Measurements from ENCODE around the gene SLC10A1.

The SLC10A1 gene

DNA sequence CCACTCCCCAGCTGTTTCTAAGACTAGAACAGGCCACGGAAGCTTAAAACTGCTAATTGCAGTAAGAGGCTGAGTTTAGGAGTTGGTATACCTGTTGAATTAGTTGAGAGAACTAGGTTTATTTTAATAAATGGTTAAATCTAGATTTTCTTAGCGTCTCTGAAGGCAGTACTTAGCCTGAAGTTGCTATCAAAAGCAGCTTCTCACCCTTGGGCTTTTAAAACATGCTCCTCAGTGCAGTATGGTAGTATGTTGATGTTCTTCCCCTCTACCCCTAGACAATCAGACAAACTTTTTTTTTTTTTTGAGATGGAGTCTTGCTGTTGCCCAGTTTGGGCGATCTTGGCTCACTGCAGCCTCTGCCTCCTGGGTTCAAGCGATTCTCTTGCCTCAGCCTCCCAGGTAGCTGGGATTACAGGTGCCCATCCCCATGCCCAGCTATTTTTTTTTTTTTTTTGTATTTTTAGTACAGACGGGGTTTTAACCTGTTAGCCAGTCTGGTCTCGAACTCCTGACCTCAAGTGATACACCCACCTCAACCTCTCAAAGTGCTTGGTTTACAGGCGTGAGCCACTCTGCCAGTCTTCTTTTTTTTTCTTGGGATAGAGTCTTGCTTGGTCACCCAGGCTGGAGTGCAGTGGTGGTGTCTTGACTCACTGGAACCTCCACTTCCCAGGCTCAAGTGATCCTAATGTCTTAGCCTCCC lies 23.3 kb downstream of the SLC10A1 start:
- H3K36me3 ChIP-seq (ENCODE audit: insufficient read depth, low read length) = peaks cover 93% of the 10 kb centered on the region
- H3K4me3 ChIP-seq (ENCODE audit: low read length) = no peak overlapping the region
- no peak overlapping the region for H2AFZ ChIP-seq (ENCODE audit: low read depth, low read length)
- H3K4me1 ChIP-seq (ENCODE audit: insufficient read depth, low read length) = peaks cover 11% of the 10 kb centered on the region
- H3K9me3 ChIP-seq (ENCODE audit: low read length) = no peaks in the 10 kb centered on the region
- no peaks in the 10 kb centered on the region for H3K27me3 ChIP-seq (ENCODE audit: insufficient read depth, low read length)

DNA sequence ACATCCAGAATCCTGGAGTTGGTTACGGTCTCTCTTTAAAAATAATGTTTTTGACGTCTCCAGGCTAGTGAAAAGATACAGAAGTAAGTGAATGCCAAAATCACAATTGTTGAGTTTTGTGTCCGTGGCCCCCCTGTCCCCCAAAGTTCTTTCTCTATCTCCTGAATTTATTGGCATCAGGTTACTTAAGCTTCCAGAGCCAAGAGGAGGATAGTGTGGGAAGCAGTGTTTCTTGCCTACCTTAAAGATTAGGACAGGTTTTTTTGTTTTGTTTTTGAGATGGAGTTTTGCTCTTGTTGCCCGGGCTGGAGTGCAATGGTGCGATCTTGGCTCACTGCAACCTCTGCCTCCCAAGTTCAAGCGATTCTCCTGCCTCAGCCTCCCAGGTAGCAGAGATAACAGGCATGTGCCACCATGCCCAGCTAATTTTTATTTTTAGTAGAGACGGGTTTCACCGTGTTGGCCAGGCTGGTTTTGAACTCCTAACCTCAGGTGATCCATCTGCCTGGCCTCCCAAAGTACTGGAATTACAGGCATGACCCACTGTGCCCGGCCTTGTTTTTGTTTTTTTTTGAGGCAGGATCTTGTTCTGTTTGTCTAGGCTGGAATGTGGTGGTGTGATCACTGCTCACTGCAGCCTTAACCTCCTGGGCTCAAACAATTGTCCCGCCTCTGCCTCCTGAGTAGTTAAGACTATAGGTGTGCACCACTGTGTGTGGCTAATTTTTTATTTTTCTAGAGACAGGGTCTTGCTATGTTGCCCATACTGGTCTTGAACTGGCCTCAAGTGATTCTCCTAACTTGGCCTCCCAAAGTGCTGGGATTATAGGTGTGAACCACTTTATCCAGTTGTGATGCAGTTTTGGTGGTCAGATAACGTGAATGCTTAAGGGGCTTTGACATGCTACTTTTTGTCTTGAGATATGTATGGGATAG lies 24.7 kb downstream of the SLC10A1 start:
- Histone ChIP-seq H3K9me3 (ENCODE audit: low read length) (no peaks in the 10 kb centered on the region), H3K36me3 (ENCODE audit: insufficient read depth, low read length) (peaks cover 92% of the 10 kb centered on the region), H2AFZ (ENCODE audit: low read depth, low read length) (no peak overlapping the region)

DNA sequence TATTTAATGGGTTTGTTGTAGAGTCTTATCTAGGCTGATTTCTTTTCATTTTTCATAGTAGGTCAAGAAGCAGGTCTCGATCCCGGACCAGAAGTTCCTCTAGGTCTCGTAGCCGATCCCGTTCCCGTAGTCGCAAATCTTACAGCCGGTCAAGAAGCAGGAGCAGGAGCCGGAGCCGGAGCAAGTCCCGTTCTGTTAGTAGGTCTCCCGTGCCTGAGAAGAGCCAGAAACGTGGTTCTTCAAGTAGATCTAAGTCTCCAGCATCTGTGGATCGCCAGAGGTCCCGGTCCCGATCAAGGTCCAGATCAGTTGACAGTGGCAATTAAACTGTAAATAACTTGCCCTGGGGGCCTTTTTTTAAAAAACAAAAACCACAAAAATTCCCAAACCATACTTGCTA lies 25.9 kb downstream of the SLC10A1 start:
- Histone ChIP-seq H2AFZ (ENCODE audit: low read depth, low read length) (no peak overlapping the region), H3K36me3 (ENCODE audit: insufficient read depth, low read length) (peaks cover 81% of the 10 kb centered on the region)

More for the DNA sequence above, 24.7 kb downstream of the SLC10A1 start:
- Histone ChIP-seq H3K27me3 (ENCODE audit: insufficient read depth, low read length) (no peaks in the 10 kb centered on the region), H3K4me1 (ENCODE audit: insufficient read depth, low read length) (peaks cover 19% of the 10 kb centered on the region), H3K4me3 (ENCODE audit: low read length) (no peak overlapping the region)

DNA sequence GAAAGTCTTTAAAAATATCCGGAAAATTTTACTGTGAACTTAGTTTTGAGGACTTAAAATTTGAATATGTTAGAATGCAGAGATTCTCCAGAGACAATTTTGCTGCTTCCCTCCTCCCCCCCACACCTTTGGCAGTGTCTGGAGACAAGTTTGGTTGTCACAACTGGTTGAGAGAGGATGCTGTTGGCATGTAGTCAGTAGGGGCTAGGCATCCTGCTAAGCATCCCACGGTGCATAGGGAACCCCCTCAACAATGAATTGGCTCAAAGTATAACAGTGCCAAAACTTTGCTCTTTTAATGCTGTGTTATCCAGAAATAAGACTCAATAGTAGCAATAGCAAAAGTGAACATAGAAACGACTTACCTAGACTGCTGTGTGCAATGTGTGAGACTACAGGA lies 26.5 kb downstream of the SLC10A1 start:
- H3K36me3 ChIP-seq (ENCODE audit: insufficient read depth, low read length) = peaks cover 75% of the 10 kb centered on the region
- H3K27me3 ChIP-seq (ENCODE audit: insufficient read depth, low read length) = no peaks in the 10 kb centered on the region
- no peak overlapping the region for H2AFZ ChIP-seq (ENCODE audit: low read depth, low read length)
- H3K4me3 ChIP-seq (ENCODE audit: low read length) = no peak overlapping the region
- H3K4me1 ChIP-seq (ENCODE audit: insufficient read depth, low read length) = peaks cover 21% of the 10 kb centered on the region
- no peaks in the 10 kb centered on the region for H3K9me3 ChIP-seq (ENCODE audit: low read length)

More for the DNA sequence above, 25.9 kb downstream of the SLC10A1 start:
- no peaks in the 10 kb centered on the region for H3K9me3 ChIP-seq (ENCODE audit: low read length)
- H3K27me3 ChIP-seq (ENCODE audit: insufficient read depth, low read length) = no peaks in the 10 kb centered on the region
- H3K4me3 ChIP-seq (ENCODE audit: low read length) = no peak overlapping the region
- H3K4me1 ChIP-seq (ENCODE audit: insufficient read depth, low read length) = peaks cover 21% of the 10 kb centered on the region

DNA sequence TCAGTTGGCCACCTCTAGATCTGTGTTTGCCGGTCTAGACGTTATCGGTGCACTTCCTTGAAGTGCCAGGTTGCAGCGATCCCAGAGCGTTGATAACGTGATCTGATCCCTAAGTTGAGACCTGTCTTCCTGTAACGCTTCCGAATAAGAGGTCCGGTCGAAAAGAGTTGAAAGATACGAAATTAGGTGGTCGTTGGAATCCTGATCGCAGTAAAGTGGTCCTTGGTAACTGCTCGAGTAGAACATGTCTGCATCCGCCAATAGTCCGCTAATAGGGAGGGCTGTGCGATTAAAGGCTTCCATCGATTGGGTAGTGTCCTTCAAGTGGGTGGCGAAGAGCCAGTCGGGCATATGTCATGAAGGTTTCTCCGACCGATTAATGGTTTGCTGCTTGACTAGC lies 27.4 kb downstream of the SLC10A1 start:
- Histone ChIP-seq H2AFZ (ENCODE audit: low read depth, low read length) (no peak overlapping the region), H3K4me3 (ENCODE audit: low read length) (no peak overlapping the region), H3K9me3 (ENCODE audit: low read length) (no peaks in the 10 kb centered on the region), H3K36me3 (ENCODE audit: insufficient read depth, low read length) (peaks cover 67% of the 10 kb centered on the region), H3K27me3 (ENCODE audit: insufficient read depth, low read length) (no peaks in the 10 kb centered on the region), H3K4me1 (ENCODE audit: insufficient read depth, low read length) (peaks cover 21% of the 10 kb centered on the region)

DNA sequence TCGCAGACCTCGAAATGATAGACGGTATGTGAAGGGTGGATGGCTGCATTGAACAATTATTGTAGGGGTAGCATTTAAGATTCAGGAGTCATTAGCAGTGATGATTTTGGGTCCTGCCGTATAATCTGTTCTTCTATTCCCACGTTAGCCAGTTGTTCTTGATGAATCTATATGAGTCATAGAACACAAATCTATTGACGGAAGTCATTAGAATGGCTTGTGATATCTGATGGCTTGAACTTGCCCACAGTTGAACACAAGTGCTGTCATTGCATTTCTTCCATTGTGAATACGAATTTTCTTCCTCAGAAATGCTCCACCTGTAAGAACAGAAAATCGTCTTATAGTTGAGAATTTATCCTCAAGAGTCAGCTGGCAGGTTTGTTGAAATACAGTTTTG lies 28.2 kb downstream of the SLC10A1 start:
- H2AFZ ChIP-seq (ENCODE audit: low read depth, low read length) = no peak overlapping the region
- no peaks in the 10 kb centered on the region for H3K9me3 ChIP-seq (ENCODE audit: low read length)
- H3K36me3 ChIP-seq (ENCODE audit: insufficient read depth, low read length) = peaks cover 59% of the 10 kb centered on the region
- H3K27me3 ChIP-seq (ENCODE audit: insufficient read depth, low read length) = no peaks in the 10 kb centered on the region
- H3K4me1 ChIP-seq (ENCODE audit: insufficient read depth, low read length) = peaks cover 21% of the 10 kb centered on the region
- peak overlapping the region; percentile 88 for H3K4me3 ChIP-seq (ENCODE audit: low read length)

DNA sequence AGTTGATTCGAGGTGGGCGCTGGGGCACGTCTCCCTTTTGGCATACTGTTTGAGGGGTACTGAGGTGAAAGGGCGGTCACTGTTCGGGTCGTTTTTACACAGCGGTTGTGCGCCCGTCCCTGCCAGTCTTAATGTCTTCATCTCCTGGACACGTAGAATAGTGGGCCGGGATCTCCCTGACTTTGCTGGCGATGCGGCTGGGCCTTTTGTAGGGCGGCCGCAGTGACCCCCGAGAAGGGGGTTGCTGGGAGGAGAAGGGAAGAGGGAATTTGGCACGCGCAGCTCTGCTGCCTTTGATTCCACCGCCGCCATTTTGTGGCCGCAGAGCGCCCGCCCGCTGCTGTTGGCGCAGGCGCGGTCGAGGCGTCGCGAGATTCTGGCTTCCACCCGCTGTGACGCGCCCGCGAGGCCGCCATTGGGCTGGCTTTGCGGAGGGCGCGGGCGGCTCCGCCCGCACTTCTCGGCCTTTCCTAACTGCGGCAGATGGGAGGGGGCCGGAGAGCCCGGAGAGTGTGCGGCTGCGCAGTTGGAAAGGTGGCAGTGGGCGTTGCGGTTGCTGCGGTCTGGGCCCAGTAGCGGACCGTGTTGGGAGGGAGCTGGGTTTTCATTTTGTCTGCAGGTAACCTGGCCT lies 29.6 kb downstream of the SLC10A1 start:
- Histone ChIP-seq H3K36me3 (ENCODE audit: insufficient read depth, low read length) (peaks cover 47% of the 10 kb centered on the region), H3K9me3 (ENCODE audit: low read length) (no peaks in the 10 kb centered on the region), H3K4me3 (ENCODE audit: low read length) (peak overlapping the region; percentile 88), H3K4me1 (ENCODE audit: insufficient read depth, low read length) (peaks cover 21% of the 10 kb centered on the region), H3K27me3 (ENCODE audit: insufficient read depth, low read length) (no peaks in the 10 kb centered on the region), H2AFZ (ENCODE audit: low read depth, low read length) (peak overlapping the region; percentile 33)

DNA sequence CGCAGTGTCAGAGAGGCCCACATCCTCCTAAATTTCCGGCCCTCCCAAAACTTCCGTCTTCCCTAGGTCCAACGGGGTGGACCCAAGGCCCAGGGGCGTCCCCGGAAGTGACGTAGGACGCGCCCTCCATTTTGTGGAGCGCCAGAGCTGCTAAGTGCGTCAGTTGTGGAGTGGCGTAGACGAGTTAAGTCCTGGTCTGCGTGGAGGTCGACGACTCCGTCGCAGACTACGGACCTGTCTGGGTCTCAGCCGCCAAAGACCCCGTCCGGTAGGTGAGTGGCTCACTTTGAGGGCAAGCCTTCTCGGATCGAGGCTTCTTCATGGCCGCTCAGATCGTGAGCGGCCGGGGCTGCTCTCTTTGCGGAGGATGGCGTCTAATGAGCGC lies 30.1 kb downstream of the SLC10A1 start, which contains the start of gene SRSF5:
TSS of gene SRSF5 (plus strand) at position 159 of the 385 bp plus-strand sequence. CDS start 1,015 bp downstream, outside the sequence.
- peak within 1 kb of the TSS; percentile 33 for H2AFZ ChIP-seq (ENCODE audit: low read depth, low read length)
- no peaks in the 10 kb centered on the region for H3K27me3 ChIP-seq (ENCODE audit: insufficient read depth, low read length)
- H3K36me3 ChIP-seq (ENCODE audit: insufficient read depth, low read length) = peaks cover 41% of the 10 kb centered on the region
- no peaks in the 10 kb centered on the region for H3K9me3 ChIP-seq (ENCODE audit: low read length)
- H3K4me3 ChIP-seq (ENCODE audit: low read length) = peak within 1 kb of the TSS; percentile 88
- peaks cover 21% of the 10 kb centered on the region for H3K4me1 ChIP-seq (ENCODE audit: insufficient read depth, low read length)

DNA sequence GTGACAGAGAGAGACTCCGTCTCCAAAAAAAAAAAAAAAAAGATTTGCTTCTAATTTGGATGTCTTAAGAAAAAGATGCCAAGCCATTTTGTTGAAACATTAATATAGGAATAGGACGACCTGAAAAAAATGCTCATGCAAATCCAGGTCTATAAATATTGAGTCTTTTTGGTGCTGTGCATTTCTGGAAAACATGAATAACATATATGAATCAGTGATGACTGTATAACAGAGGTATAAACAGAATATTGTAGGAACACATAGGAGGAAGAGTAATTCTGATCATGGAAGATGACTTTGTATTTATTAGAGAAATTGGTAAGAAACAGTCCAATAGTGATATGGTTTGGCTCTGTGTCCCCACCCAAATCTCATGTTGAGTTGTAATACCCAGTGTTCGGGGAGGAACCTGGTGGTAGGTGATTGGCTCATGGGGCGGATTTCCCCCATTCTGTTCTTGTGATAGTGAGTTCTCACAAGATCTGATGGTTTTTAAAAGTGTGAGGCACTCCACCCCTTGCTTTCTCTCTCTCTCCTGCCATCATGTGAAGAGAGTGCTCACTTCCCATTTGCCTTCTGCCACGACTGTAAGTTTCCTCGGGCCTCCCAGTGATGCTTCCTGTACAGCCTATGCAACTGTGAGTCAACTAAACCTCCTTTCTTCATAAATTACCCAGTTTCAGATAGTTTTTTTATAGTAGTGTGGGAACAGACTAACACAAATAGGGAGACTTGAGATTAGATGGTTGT lies 33.1 kb downstream of the SLC10A1 start:
- Histone ChIP-seq H3K27me3 (ENCODE audit: insufficient read depth, low read length) (no peaks in the 10 kb centered on the region), H3K36me3 (ENCODE audit: insufficient read depth, low read length) (peaks cover 12% of the 10 kb centered on the region), H3K4me3 (ENCODE audit: low read length) (no peak overlapping the region), H3K4me1 (ENCODE audit: insufficient read depth, low read length) (peaks cover 12% of the 10 kb centered on the region), H3K9me3 (ENCODE audit: low read length) (no peaks in the 10 kb centered on the region), H2AFZ (ENCODE audit: low read depth, low read length) (no peak overlapping the region)

DNA sequence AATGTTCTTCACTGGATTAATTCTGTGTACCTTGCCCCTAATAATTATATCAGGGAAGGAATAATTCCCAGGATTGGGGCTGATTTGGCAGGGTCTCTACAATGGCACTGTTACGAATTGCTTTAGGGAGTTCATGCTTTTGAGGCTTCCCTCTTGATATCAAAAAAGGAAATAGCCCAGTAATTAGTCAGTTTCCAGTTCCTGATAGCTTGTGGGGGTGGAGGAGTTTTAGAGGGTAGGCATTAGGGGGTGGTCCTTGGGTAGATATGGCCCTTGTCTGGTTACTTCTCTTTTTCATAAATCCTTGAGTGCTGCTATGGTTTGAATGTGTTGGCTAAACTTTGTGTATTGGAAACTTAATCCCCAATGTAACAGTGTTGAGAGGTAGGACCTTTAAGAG lies 36.2 kb downstream of the SLC10A1 start:
- H3K4me1 ChIP-seq (ENCODE audit: insufficient read depth, low read length) = no peaks in the 10 kb centered on the region
- no peak overlapping the region for H2AFZ ChIP-seq (ENCODE audit: low read depth, low read length)
- H3K4me3 ChIP-seq (ENCODE audit: low read length) = no peak overlapping the region
- H3K27me3 ChIP-seq (ENCODE audit: insufficient read depth, low read length) = no peaks in the 10 kb centered on the region
- H3K36me3 ChIP-seq (ENCODE audit: insufficient read depth, low read length) = no peaks in the 10 kb centered on the region
- H3K9me3 ChIP-seq (ENCODE audit: low read length) = no peaks in the 10 kb centered on the region

DNA sequence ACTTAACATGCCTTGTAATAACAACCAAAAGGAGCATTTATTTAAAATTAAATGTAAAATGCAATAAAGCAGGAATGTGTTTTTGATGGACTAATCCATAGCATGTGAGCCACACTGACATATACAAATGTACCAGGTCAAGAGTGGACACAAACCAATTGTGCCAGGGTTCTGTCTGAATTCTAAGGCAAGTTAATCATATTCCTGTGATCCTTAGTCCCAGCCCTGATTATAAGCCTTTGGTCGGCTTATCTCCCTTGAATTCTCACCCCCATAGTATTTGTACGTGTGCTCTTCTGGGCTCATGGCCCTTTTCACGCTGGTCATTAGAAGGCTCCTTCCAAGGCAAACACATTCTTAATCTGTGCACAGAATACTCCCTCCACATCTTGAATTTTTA lies 40.7 kb downstream of the SLC10A1 start:
- no peaks in the 10 kb centered on the region for H3K4me1 ChIP-seq (ENCODE audit: insufficient read depth, low read length)

DNA sequence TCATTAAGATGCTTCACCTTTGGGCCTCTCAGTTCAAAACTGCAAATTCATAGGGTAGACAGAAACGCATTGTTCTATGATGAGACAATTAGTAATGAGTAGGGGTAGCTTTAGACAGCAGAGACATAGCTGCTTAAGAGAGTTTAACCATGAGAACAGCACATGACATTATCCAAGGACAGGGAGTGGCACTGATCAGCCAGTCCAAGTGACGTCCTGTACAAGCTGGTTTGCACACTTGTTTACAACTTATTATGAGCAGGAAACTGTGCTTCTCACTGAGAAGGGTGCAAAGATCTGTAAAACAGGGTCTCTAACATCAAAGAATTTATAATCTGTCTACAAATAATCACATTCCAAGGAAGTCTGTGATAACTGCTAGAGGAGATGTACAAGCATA lies 41.3 kb downstream of the SLC10A1 start:
- Histone ChIP-seq H3K9me3 (ENCODE audit: low read length) (no peaks in the 10 kb centered on the region), H3K36me3 (ENCODE audit: insufficient read depth, low read length) (no peaks in the 10 kb centered on the region), H3K4me3 (ENCODE audit: low read length) (no peak overlapping the region), H3K4me1 (ENCODE audit: insufficient read depth, low read length) (no peaks in the 10 kb centered on the region), H2AFZ (ENCODE audit: low read depth, low read length) (no peak overlapping the region), H3K27me3 (ENCODE audit: insufficient read depth, low read length) (no peaks in the 10 kb centered on the region)

More for the DNA sequence above, 40.7 kb downstream of the SLC10A1 start:
- no peaks in the 10 kb centered on the region for H3K9me3 ChIP-seq (ENCODE audit: low read length)
- H3K4me3 ChIP-seq (ENCODE audit: low read length) = no peak overlapping the region
- no peaks in the 10 kb centered on the region for H3K36me3 ChIP-seq (ENCODE audit: insufficient read depth, low read length)
- H2AFZ ChIP-seq (ENCODE audit: low read depth, low read length) = no peak overlapping the region
- no peaks in the 10 kb centered on the region for H3K27me3 ChIP-seq (ENCODE audit: insufficient read depth, low read length)

Data from neuron (in vitro differentiated cells).